ENCODE measurements around the gene DAGLA. TPM values are rescaled to one million over a fixed set of nuclear protein-coding genes. Genes with fewer than 3 reads are reported as not detected.
A peak's percentile ranks its signal among the peaks of the same experiment; 100 is the strongest.
"Not testable (repeated sequence)": the region's sequence is repeated elsewhere in the genome, so short reads cannot be mapped to it uniquely, and the experiment has no call there.

DAGLA gene
- total and polyA plus RNA-seq, 2 of the 13 experiments (the other 11 are each of a cell fraction or from before 2014, with no cell fraction given), result 2.6 to 3.9 TPM

DNA sequence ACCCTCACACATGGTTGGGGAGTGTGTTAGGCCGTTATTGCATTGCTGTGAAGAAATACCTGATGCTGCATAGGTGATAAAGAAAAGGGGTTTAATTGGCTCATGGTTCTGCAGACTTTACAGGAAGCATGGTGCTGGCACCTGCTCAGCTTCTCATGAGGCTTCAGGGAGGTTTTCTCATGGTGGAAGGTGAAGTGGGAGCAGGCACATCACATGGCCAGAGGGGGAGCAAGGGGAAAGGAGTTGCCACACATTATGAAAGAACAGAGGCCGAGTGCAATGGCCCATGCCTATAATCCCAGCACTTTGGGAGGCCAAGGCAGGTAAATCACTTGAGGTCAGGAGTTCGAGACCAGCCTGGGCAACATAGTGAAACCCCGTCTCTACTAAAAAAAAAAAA lies 19.2 kb upstream of the DAGLA start:
- H2AFZ ChIP-seq (ENCODE audit: low read length); BruUV-seq (replicated peaks); H3K27me3 ChIP-seq (ENCODE audit: control insufficient read depth in 1 of 2, insufficient read depth in 2 of 2, low read length in 2 of 2); H3K79me2 ChIP-seq (ENCODE audit: insufficient read depth, low read length); H3K9me3 ChIP-seq (ENCODE audit: low read length); FAIRE-seq; H3K36me3 ChIP-seq (replicated peaks in 1 of 2; ENCODE audit: control insufficient read depth in 1 of 2, insufficient read depth in 2 of 2, low read length in 2 of 2); intact Hi-C loops (cut with micrococcal nuclease; ENCODE audit: unreplicated experiment); H3K4me3 ChIP-seq (replicated peaks in 1 of 3; ENCODE audit: insufficient read depth in 1 of 3, low read depth in 2 of 3, low read length in 3 of 3); H4K20me1 ChIP-seq (ENCODE audit: insufficient read depth, low read length); H3K9ac ChIP-seq (ENCODE audit: insufficient read depth, low read depth, low read length); H3K27ac ChIP-seq (ENCODE audit: extremely low read length, insufficient read depth, low read length); in situ Hi-C loops (cut with HindIII; ENCODE audit: extremely low pct_ligation_motif_present, low pct_unique_long_range_greater_than_20kb); H3K4me2 ChIP-seq (ENCODE audit: low read depth, low read length): not testable (repeated sequence)
- WGBS (ENCODE audit: low lambda C conversion rate), result 29% methylated on average over 4 of the region's 4 CpGs
- TF ChIP-seq CEBPB (IDR thresholded peaks at IDR 0.05; ENCODE audit: borderline replicate concordance, low read depth, low read length), result peak; percentile 10; the same call in 1 of the 2 replicates
- TF ChIP-seq ZFX (CRISPR knock-in tag; IDR thresholded peaks at IDR 0.05; ENCODE audit: low read depth), result 0 out of 2 replicates have a peak, but pooled peaks have one; percentile 21
- TF ChIP-seq ZMYM3 (CRISPR knock-in tag; IDR thresholded peaks at IDR 0.05), result peak; percentile 42; the same call in 1 of the 2 replicates
- TF ChIP-seq HOXA3 (CRISPR knock-in tag; IDR thresholded peaks at IDR 0.05), result peak; percentile 18; the same call in 1 of the 2 replicates
- TF ChIP-seq, protein P1, sequence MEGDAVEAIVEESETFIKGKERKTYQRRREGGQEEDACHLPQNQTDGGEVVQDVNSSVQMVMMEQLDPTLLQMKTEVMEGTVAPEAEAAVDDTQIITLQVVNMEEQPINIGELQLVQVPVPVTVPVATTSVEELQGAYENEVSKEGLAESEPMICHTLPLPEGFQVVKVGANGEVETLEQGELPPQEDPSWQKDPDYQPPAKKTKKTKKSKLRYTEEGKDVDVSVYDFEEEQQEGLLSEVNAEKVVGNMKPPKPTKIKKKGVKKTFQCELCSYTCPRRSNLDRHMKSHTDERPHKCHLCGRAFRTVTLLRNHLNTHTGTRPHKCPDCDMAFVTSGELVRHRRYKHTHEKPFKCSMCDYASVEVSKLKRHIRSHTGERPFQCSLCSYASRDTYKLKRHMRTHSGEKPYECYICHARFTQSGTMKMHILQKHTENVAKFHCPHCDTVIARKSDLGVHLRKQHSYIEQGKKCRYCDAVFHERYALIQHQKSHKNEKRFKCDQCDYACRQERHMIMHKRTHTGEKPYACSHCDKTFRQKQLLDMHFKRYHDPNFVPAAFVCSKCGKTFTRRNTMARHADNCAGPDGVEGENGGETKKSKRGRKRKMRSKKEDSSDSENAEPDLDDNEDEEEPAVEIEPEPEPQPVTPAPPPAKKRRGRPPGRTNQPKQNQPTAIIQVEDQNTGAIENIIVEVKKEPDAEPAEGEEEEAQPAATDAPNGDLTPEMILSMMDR (CRISPR knock-in tag; IDR thresholded peaks at IDR 0.05), result peak; percentile 52
- TF ChIP-seq ADNP (CRISPR knock-in tag; IDR thresholded peaks at IDR 0.05), result 0 out of 2 replicates have a peak, but pooled peaks have one; percentile 28
- TF ChIP-seq CEBPG (CRISPR knock-in tag; IDR thresholded peaks at IDR 0.05), result peak; percentile 35; the same call in 1 of the 2 replicates
- 0 out of 2 replicates have a peak, but pooled peaks have one; percentile 29 for TF ChIP-seq ZNF644 (CRISPR knock-in tag; IDR thresholded peaks at IDR 0.05; ENCODE audit: low read depth)
- TF ChIP-seq STAG1 (CRISPR knock-in tag; IDR thresholded peaks at IDR 0.05), result peak; percentile 52
- ChIA-PET CTCF (ENCODE audit: low intra/inter-chr PET ratio, low total read pairs) (interaction anchor here (0.7 kb wide), 1 partner anchor 11 kb away, joined by 3 read pairs; no protein-coding TSS in a partner anchor), POLR2A (interaction anchor here (1.9 kb wide), 1 partner anchor 21 kb away, joined by 4 read pairs; no protein-coding TSS in a partner anchor)
- peaks cover 33% of the 10 kb centered on the region for H3K4me1 ChIP-seq (ENCODE audit: insufficient read depth, low read length)
- DNase-seq (ENCODE audit: low spot score) (peak; percentile 55), ATAC-seq (peak; percentile 75)
